Activated T-cell treated with anti-CD3 and anti-CD28 coated beads for 24 hours (primary cell): ENCODE data around the gene ABCG4.
A peak's percentile ranks its signal among the peaks of the same experiment; 100 is the strongest.

Source experiments
- DNase-seq: peaks from one replicate; pipeline ENCODE4 v3.0.0-alpha.2; 2020; ENCODE audit warnings: low read depth

ABCG4 gene

GRCh38 chr11:119206511-119207414 is 57.9 kb downstream of the ABCG4 start:
- DNase-seq = peak; percentile 25

GRCh38 chr11:119207415-119207960 is 58.6 kb downstream of the ABCG4 start:
- DNase-seq = no peak

GRCh38 chr11:119209186-119209585 is 60.3 kb downstream of the ABCG4 start:
- DNase-seq = no peak

GRCh38 chr11:119210050-119210449 is 61.2 kb downstream of the ABCG4 start:
- DNase-seq = no peak
